Ishikawa (cell line): ENCODE data around the gene TSN.

Source experiments
- REST ChIP-seq: IDR thresholded peaks from 2 replicates; pipeline ENCODE4 v1.6.1; 2012; ENCODE audit warnings: low read depth, mild to moderate bottlenecking
- TAF1 ChIP-seq: IDR thresholded peaks from 2 replicates; pipeline ENCODE4 v1.6.1; 2012; ENCODE audit warnings: low read depth, mild to moderate bottlenecking
- USF1 ChIP-seq: IDR thresholded peaks from 2 replicates; pipeline ENCODE4 v1.6.1; 2012

GRCh38 chr2:121776361-121776760 lies 20.9 kb downstream of the TSN start:
- TF ChIP-seq REST (no peak), TAF1 (no peak), USF1 (no peak)
